ENCODE data around the gene TWNK. TPM values are rescaled to one million over a fixed set of nuclear protein-coding genes. Genes with fewer than 3 reads are reported as not detected.

Gene TWNK
- total and polyA plus RNA-seq, 9 of the 15 experiments (the other 6 are each of a cell fraction or from before 2014, with no cell fraction given) = 11.6 to 34.7 (median 17.4) TPM

- TF ChIP-seq ZBTB5 (IDR thresholded peaks at IDR 0.05) = no peak
- TF ChIP-seq OTX1 (CRISPR knock-in tag; IDR thresholded peaks at IDR 0.05) = no peak
- TF ChIP-seq, protein P1, sequence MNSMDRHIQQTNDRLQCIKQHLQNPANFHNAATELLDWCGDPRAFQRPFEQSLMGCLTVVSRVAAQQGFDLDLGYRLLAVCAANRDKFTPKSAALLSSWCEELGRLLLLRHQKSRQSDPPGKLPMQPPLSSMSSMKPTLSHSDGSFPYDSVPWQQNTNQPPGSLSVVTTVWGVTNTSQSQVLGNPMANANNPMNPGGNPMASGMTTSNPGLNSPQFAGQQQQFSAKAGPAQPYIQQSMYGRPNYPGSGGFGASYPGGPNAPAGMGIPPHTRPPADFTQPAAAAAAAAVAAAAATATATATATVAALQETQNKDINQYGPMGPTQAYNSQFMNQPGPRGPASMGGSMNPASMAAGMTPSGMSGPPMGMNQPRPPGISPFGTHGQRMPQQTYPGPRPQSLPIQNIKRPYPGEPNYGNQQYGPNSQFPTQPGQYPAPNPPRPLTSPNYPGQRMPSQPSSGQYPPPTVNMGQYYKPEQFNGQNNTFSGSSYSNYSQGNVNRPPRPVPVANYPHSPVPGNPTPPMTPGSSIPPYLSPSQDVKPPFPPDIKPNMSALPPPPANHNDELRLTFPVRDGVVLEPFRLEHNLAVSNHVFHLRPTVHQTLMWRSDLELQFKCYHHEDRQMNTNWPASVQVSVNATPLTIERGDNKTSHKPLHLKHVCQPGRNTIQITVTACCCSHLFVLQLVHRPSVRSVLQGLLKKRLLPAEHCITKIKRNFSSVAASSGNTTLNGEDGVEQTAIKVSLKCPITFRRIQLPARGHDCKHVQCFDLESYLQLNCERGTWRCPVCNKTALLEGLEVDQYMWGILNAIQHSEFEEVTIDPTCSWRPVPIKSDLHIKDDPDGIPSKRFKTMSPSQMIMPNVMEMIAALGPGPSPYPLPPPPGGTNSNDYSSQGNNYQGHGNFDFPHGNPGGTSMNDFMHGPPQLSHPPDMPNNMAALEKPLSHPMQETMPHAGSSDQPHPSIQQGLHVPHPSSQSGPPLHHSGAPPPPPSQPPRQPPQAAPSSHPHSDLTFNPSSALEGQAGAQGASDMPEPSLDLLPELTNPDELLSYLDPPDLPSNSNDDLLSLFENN (IDR thresholded peaks at IDR 0.05; ENCODE audit: low read depth in 2 of 2, low read length in 2 of 2) = no peak
- no peak for TF ChIP-seq SIRT6 (IDR thresholded peaks at IDR 0.05; ENCODE audit: low read depth, low read length)
- TF ChIP-seq ZNF316 (IDR thresholded peaks at IDR 0.05) = no peak
- TF ChIP-seq CBX5 (IDR thresholded peaks at IDR 0.05; ENCODE audit: borderline replicate concordance, low read depth) = no peak
- TF ChIP-seq, protein P2, sequence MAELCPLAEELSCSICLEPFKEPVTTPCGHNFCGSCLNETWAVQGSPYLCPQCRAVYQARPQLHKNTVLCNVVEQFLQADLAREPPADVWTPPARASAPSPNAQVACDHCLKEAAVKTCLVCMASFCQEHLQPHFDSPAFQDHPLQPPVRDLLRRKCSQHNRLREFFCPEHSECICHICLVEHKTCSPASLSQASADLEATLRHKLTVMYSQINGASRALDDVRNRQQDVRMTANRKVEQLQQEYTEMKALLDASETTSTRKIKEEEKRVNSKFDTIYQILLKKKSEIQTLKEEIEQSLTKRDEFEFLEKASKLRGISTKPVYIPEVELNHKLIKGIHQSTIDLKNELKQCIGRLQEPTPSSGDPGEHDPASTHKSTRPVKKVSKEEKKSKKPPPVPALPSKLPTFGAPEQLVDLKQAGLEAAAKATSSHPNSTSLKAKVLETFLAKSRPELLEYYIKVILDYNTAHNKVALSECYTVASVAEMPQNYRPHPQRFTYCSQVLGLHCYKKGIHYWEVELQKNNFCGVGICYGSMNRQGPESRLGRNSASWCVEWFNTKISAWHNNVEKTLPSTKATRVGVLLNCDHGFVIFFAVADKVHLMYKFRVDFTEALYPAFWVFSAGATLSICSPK (IDR thresholded peaks at IDR 0.05; ENCODE audit: borderline replicate concordance) = no peak
- no peak for TF ChIP-seq KAT2B (IDR thresholded peaks at IDR 0.05; ENCODE audit: low read depth, low read length)
- no peak for TF ChIP-seq WHSC1 (IDR thresholded peaks at IDR 0.05; ENCODE audit: low read length)
- TF ChIP-seq MCM3 (IDR thresholded peaks at IDR 0.05) = no peak
- peak; percentile 41; the same call in 1 of the 2 replicates for TF ChIP-seq SAFB (IDR thresholded peaks at IDR 0.05; ENCODE audit: borderline replicate concordance, low read depth, low read length)
- no peak for TF ChIP-seq ZNF212 (CRISPR knock-in tag; IDR thresholded peaks at IDR 0.05)
- TF ChIP-seq CHAMP1 (IDR thresholded peaks at IDR 0.05) = no peak
- TF ChIP-seq KAT8 (IDR thresholded peaks at IDR 0.05; ENCODE audit: low read depth) = no peak
- no peak for TF ChIP-seq GATAD2A (IDR thresholded peaks at IDR 0.05)
- peak; percentile 30 for TF ChIP-seq KDM5B (IDR thresholded peaks at IDR 0.05; ENCODE audit: insufficient replicate concordance, low read depth, low read length)
- TF ChIP-seq SNAPC5 (CRISPR knock-in tag; IDR thresholded peaks at IDR 0.05) = no peak
- no peak for TF ChIP-seq TAF1 (IDR thresholded peaks at IDR 0.05; ENCODE audit: control insufficient read depth, extremely low read depth, insufficient read depth, low read length, severe bottlenecking)
- no peak for TF ChIP-seq MCM7 (IDR thresholded peaks at IDR 0.05)
These were observed 44.7 kb downstream of the TWNK start (continued) for GRCh38 chr10:101031796-101032636.

Measured in K562 (cell line).